B cell (primary cell): ENCODE measurements around the gene GAK. TPM values are rescaled to one million over a fixed set of nuclear protein-coding genes. Genes with fewer than 3 reads are reported as not detected.

Experiments used
- ATAC-seq: fragments of 200-7000 bp; cut with Tn5 transposase; one replicate; pipeline ENCODE4 v1.10.0; 2021; ENCODE audit warnings: low read depth, mild to moderate bottlenecking, moderate number of reproducible peaks, moderate library complexity
- CTCF ChIA-PET: fragments of 350-600 bp; sonication (Branson Sonifier 250); formaldehyde crosslinking; loops from one replicate; lab custom pipeline; 2021; ENCODE audit warnings: antibody characterized with exemption, inconsistent platforms; lab: Charles Lee
- POLR2A ChIA-PET: fragments of 350-600 bp; sonication (Branson Sonifier 250); formaldehyde crosslinking; loops from one replicate; lab custom pipeline; 2021; ENCODE audit warnings: antibody characterized with exemption; lab: Charles Lee
- DNase-seq: peaks from one replicate; pipeline ENCODE4 v3.0.0; 2013
- H2AFZ ChIP-seq: 2 replicates; pipeline ENCODE4 v1.6.1; 2012; ENCODE audit warnings: mild to moderate bottlenecking, low read depth, low read length; ENCODE audit not compliant: insufficient read depth, poor library complexity, severe bottlenecking
- H3K27ac ChIP-seq, 2 donors: 1 replicate in 1 of 2; 2 replicates in 1 of 2; pipeline ENCODE4 v1.5.1; 2012 to 2013; ENCODE audit warnings: low read length in 2 of 2, mild to moderate bottlenecking in 2 of 2, moderate library complexity in 1 of 2
- H3K27me3 ChIP-seq, 4 experiments: fragments of 200-600 bp in 1 of 4; sonication (generic) in 1 of 4; replicated peaks in 1 of 4; 1 replicate in 2 of 4; 2 replicates in 2 of 4; pipeline versions ENCODE4 v1.6.1 to v1.7.0; 2013 to 2016; ENCODE audit warnings: low read length in 3 of 4, mild to moderate bottlenecking in 2 of 4, mixed read lengths in 1 of 4, moderate library complexity in 1 of 4; ENCODE audit not compliant: insufficient read depth in 4 of 4, control insufficient read depth in 3 of 4; ENCODE audit errors: control extremely low read depth in 1 of 4
- H3K36me3 ChIP-seq, 2 experiments: replicated peaks in 1 of 2; 1 replicate in 1 of 2; 2 replicates in 1 of 2; pipeline versions ENCODE4 v1.6.1 to v1.7.1; 2013; ENCODE audit warnings: low read length in 1 of 2; ENCODE audit not compliant: insufficient read depth in 2 of 2, control insufficient read depth in 1 of 2; ENCODE audit errors: control extremely low read depth in 1 of 2, extremely low read depth in 1 of 2
- H3K4me1 ChIP-seq, 2 donors: fragments of 200-600 bp in 1 of 2; sonication (generic) in 1 of 2; 1 replicate in 1 of 2; 2 replicates in 1 of 2; pipeline versions ENCODE4 v1.5.1 to v1.6.1; 2013 to 2017; ENCODE audit warnings: low read length in 2 of 2; ENCODE audit not compliant: control insufficient read depth in 2 of 2, insufficient read depth in 2 of 2
- H3K4me2 ChIP-seq: replicated peaks from 2 replicates; pipeline ENCODE3; 2012; ENCODE audit warnings: mild to moderate bottlenecking, low read depth, low read length; ENCODE audit not compliant: poor library complexity, severe bottlenecking
- H3K4me3 ChIP-seq, 5 experiments: fragments of 200-600 bp in 1 of 5; sonication (generic) in 1 of 5; 1 replicate in 3 of 5; 2 replicates in 2 of 5; pipeline versions ENCODE4 v1.5.1 to v1.7.0; 2011 to 2016; ENCODE audit warnings: low read length in 4 of 5, mild to moderate bottlenecking in 4 of 5, low read depth in 2 of 5, control low read depth in 1 of 5, moderate library complexity in 1 of 5; ENCODE audit not compliant: insufficient read depth in 1 of 5; ENCODE audit errors: control extremely low read depth in 1 of 5, extremely low read depth in 1 of 5
- H3K79me2 ChIP-seq: fragments of 200-600 bp; sonication (generic); one replicate; pipeline ENCODE4 v1.6.0; 2016; ENCODE audit warnings: low read length; ENCODE audit not compliant: control insufficient read depth, insufficient read depth
- H3K9ac ChIP-seq: fragments of 200-600 bp; sonication (generic); 2 replicates; pipeline ENCODE4 v1.6.1; 2017; ENCODE audit warnings: mild to moderate bottlenecking, low read length, moderate library complexity
- H3K9me3 ChIP-seq, 3 donors: one replicate each; pipeline versions ENCODE4 v1.6.1 to v1.7.1; 2013; ENCODE audit warnings: low read length in 2 of 3; ENCODE audit not compliant: control insufficient read depth in 2 of 3, insufficient read depth in 1 of 3; ENCODE audit errors: control extremely low read depth in 1 of 3
- H4K20me1 ChIP-seq: 2 replicates; pipeline ENCODE4 v1.6.0; 2012; ENCODE audit warnings: mild to moderate bottlenecking, low read length; ENCODE audit not compliant: insufficient read depth, control insufficient read depth, poor library complexity, severe bottlenecking
- H3K27ac Mint-ChIP-seq: one replicate; pipeline ENCODE4 v1.8.0; 2021; ENCODE audit warnings: mixed read lengths
- H3K27me3 Mint-ChIP-seq: one replicate; pipeline ENCODE4 v1.8.0; 2021; ENCODE audit warnings: mixed read lengths
- H3K4me1 Mint-ChIP-seq: one replicate; pipeline ENCODE4 v1.8.0; 2021; ENCODE audit warnings: mixed read lengths
- H3K4me3 Mint-ChIP-seq: one replicate; pipeline ENCODE4 v1.8.0; 2021; ENCODE audit warnings: mixed read lengths
- H3K9me3 Mint-ChIP-seq: one replicate; pipeline ENCODE4 v1.8.0; 2022; ENCODE audit warnings: mixed read lengths; ENCODE audit not compliant: insufficient read depth
- CTCF ChIP-seq: fragments of 200-600 bp; IDR thresholded peaks from one replicate; pipeline ENCODE4 v1.8.0; 2022; ENCODE audit warnings: antibody characterized with exemption, mild to moderate bottlenecking
- EZH2 ChIP-seq: IDR thresholded peaks from 2 replicates; pipeline ENCODE4 v1.6.1; 2012; ENCODE audit warnings: borderline replicate concordance, low read depth, mild to moderate bottlenecking, moderate library complexity, low read length; ENCODE audit not compliant: insufficient read depth, poor library complexity, severe bottlenecking
- WGBS: methylation state at CpG from one replicate; pipeline ENCODE4 v1.1.5; 2013; ENCODE audit warnings: missing lambda C conversion rate; ENCODE audit not compliant: insufficient coverage; 5-methylcytosine and 5-hydroxymethylcytosine counted together
- intact Hi-C: fragments of 100-400 bp; cut with micrococcal nuclease; formaldehyde crosslinking; loops from one replicate; pipeline ENCODE4 v1.10.0; 2022
- polyA plus RNA-seq: library from polyadenylated mRNA; depleted of rRNA; stranded (reverse); fragments of >200 nt; gene quantifications from 2 replicates; pipeline ENCODE4 v1.2.3, GENCODE V29; 2012
- total RNA-seq, 2 donors: library from RNA; stranded (reverse); fragments of 120-200 nt in 1 of 2; gene quantifications; 1 replicate in 1 of 2; 2 replicates in 1 of 2; pipeline versions ENCODE4 v1.2.3 to v1.2.4, GENCODE V29; 2013 to 2022

GAK gene
- total and polyA plus RNA-seq, 2 donors (not counting 1 experiment from before 2014, with no cell fraction given) = 113 to 283 TPM

GRCh38 chr4:966266-967112 lies 34.4 kb upstream of the GAK start:
- H3K4me1 Mint-ChIP-seq = peaks cover 6% of the 10 kb centered on the region
- Histone ChIP-seq H3K4me3 (no peak overlapping the region), H3K4me1 (peaks cover 4 to 16% of the 10 kb centered on the region in 2 donors), H3K27me3 (peaks cover 0 to 6% (median under 1%) of the 10 kb centered on the region in 4 experiments), H3K9ac (no peak overlapping the region), H3K36me3 (peaks cover 0 to 6% of the 10 kb centered on the region in 2 experiments), H3K4me2 (no peak overlapping the region), H4K20me1 (peaks cover 53% of the 10 kb centered on the region), H3K79me2 (peaks cover 20% of the 10 kb centered on the region), H2AFZ (no peak overlapping the region), H3K27ac (no peak overlapping the region), H3K9me3 (no peaks in the 10 kb centered on the region)
- ChIA-PET CTCF (interaction anchor here (0.9 kb wide), 1 partner anchor 85 kb away, joined by 3 read pairs; no protein-coding TSS in a partner anchor), POLR2A (no interaction called here)
- 93% methylated on average over 48 of the region's 48 CpGs for WGBS
- no peak overlapping the region for H3K4me3 Mint-ChIP-seq
- no peak for TF ChIP-seq EZH2
- no peak for TF ChIP-seq CTCF
- H3K27me3 Mint-ChIP-seq = no peaks in the 10 kb centered on the region
- DNase-seq (no peak), ATAC-seq (no peak)
- intact Hi-C loops = no loop called here
- H3K27ac Mint-ChIP-seq = no peak overlapping the region
- H3K9me3 Mint-ChIP-seq = no peaks in the 10 kb centered on the region

GRCh38 chr4:965766-966134 lies 33.6 kb upstream of the GAK start:
- Histone ChIP-seq H3K4me2 (no peak overlapping the region), H3K9ac (no peak overlapping the region), H3K79me2 (peaks cover 14% of the 10 kb centered on the region), H3K27ac (no peak overlapping the region), H3K27me3 (peaks cover 0 to 6% (median under 1%) of the 10 kb centered on the region in 4 experiments), H3K9me3 (no peaks in the 10 kb centered on the region), H3K4me3 (no peak overlapping the region), H4K20me1 (peaks cover 46% of the 10 kb centered on the region), H3K4me1 (peaks cover 4 to 13% of the 10 kb centered on the region in 2 donors), H3K36me3 (peaks cover 0 to 6% of the 10 kb centered on the region in 2 experiments), H2AFZ (no peak overlapping the region)
- ATAC-seq (no peak), DNase-seq (no peak)
- CTCF ChIA-PET = no interaction called here
- TF ChIP-seq EZH2 = no peak
- TF ChIP-seq CTCF = no peak
- Mint-ChIP-seq H3K4me3 (peak overlapping the region; percentile 23), H3K27ac (no peak overlapping the region), H3K9me3 (no peaks in the 10 kb centered on the region), H3K27me3 (no peaks in the 10 kb centered on the region), H3K4me1 (peaks cover 2% of the 10 kb centered on the region)
- WGBS = 95% methylated on average over 21 of the region's 21 CpGs
- intact Hi-C loops = no loop called here
- POLR2A ChIA-PET = no interaction called here
